ENCODE measurements around the gene B3GALT5.

DNA sequence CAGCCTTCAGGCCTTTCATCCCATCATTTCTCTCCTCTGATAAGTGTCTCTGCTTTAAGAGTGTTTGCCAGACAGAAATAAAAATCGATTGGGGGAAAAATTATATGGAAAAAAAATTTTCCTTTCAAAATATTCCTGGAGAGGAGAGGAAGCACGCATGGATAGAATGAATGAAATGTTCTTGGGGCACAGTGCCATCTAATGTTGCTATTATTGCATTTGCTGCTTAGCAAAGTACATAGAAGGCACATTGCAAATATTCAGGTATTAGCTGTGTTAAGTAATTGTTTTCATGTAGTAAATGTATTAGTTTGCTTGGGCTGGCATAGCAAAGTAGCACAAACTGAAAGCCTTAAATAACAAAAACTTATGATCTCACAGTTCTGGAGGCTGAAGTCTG, 18.1 kb downstream of the B3GALT5 start:
- TF ChIP-seq POLR2AphosphoS5 (IDR thresholded peaks at IDR 0.05) (no peak), EP300 (IDR thresholded peaks at IDR 0.05) (no peak), POLR2A (IDR thresholded peaks at IDR 0.05; ENCODE audit: low read depth) (no peak)
- TF ChIP-seq, protein P1, sequence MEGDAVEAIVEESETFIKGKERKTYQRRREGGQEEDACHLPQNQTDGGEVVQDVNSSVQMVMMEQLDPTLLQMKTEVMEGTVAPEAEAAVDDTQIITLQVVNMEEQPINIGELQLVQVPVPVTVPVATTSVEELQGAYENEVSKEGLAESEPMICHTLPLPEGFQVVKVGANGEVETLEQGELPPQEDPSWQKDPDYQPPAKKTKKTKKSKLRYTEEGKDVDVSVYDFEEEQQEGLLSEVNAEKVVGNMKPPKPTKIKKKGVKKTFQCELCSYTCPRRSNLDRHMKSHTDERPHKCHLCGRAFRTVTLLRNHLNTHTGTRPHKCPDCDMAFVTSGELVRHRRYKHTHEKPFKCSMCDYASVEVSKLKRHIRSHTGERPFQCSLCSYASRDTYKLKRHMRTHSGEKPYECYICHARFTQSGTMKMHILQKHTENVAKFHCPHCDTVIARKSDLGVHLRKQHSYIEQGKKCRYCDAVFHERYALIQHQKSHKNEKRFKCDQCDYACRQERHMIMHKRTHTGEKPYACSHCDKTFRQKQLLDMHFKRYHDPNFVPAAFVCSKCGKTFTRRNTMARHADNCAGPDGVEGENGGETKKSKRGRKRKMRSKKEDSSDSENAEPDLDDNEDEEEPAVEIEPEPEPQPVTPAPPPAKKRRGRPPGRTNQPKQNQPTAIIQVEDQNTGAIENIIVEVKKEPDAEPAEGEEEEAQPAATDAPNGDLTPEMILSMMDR (IDR thresholded peaks at IDR 0.05) = no peak

Measured in esophagus muscularis mucosa (tissue), 4 donors.